Measurements from ENCODE around the gene MAP3K21.

Gene MAP3K21

GRCh38 chr1:233390842-233391737, 63.6 kb downstream of the MAP3K21 start:
- no peak for DNase-seq

- DNase-seq, result no peak
Measured at GRCh38 chr1:233393084-233393840, 65.7 kb downstream of the MAP3K21 start.

- no peak for DNase-seq
Measured at GRCh38 chr1:233393926-233394680, 66.6 kb downstream of the MAP3K21 start.

- no peak for DNase-seq
Measured at GRCh38 chr1:233394860-233395717, 67.6 kb downstream of the MAP3K21 start.

GRCh38 chr1:233395863-233396646, 68.5 kb downstream of the MAP3K21 start:
- no peak for DNase-seq

- DNase-seq, result no peak
Measured at GRCh38 chr1:233406339-233406960, 78.9 kb downstream of the MAP3K21 start.

- DNase-seq, result no peak
Measured at GRCh38 chr1:233406994-233407631, 79.6 kb downstream of the MAP3K21 start.

GRCh38 chr1:233409540-233409939, 82.0 kb downstream of the MAP3K21 start:
- DNase-seq, result no peak

GRCh38 chr1:233410906-233411305, 83.4 kb downstream of the MAP3K21 start:
- no peak for DNase-seq

GRCh38 chr1:233412812-233413211, 85.3 kb downstream of the MAP3K21 start:
- no peak for DNase-seq

- DNase-seq, result no peak
Measured at GRCh38 chr1:233421293-233421692, 93.8 kb downstream of the MAP3K21 start.

GRCh38 chr1:233424779-233425178, 97.3 kb downstream of the MAP3K21 start:
- no peak for DNase-seq

GRCh38 chr1:233427907-233428306, 100.4 kb downstream of the MAP3K21 start:
- no peak for DNase-seq

- DNase-seq, result no peak
Measured at GRCh38 chr1:233431753-233432403, 104.4 kb downstream of the MAP3K21 start.

- DNase-seq, result no peak
Measured at GRCh38 chr1:233432916-233433315, 105.4 kb downstream of the MAP3K21 start.

GRCh38 chr1:233433436-233434210, 106.1 kb downstream of the MAP3K21 start:
- no peak for DNase-seq

All from stimulated activated CD4-positive, alpha-beta T cell treated with anti-CD3 and anti-CD28 coated beads, Interleukin-12 subunit alpha, Interleukin-12 subunit beta, amount 100 ng/mL, for 4 hours (primary cell).